GM23248 (cell line): Measurements from ENCODE around the gene TNFRSF1B.

Experiments used
- EZH2 ChIP-seq: fragments of 200-600 bp; sonication (generic); IDR thresholded peaks from 2 replicates; pipeline ENCODE4 v1.6.1; 2018; ENCODE audit warnings: antibody characterized with exemption, mild to moderate bottlenecking; ENCODE audit not compliant: insufficient read depth, poor library complexity, severe bottlenecking
- EZH2phosphoT487 ChIP-seq: fragments of 200-600 bp; sonication (generic); IDR thresholded peaks from 2 replicates; pipeline ENCODE4 v1.6.1; 2018; ENCODE audit warnings: antibody characterized with exemption, moderate library complexity, mild to moderate bottlenecking, low read depth; ENCODE audit not compliant: insufficient read depth

- TF ChIP-seq EZH2 (no peak), EZH2phosphoT487 (no peak)
These were observed 40.0 kb upstream of the TNFRSF1B start for GRCh38 chr1:12126781-12127180.
